PC-3 (cell line): ENCODE data around the gene GPC3. TPM values are rescaled to one million over a fixed set of nuclear protein-coding genes. Genes with fewer than 3 reads are reported as not detected.

Experiments
- ATAC-seq: fragments of 200-7000 bp; cut with Tn5 transposase; 2 replicates; pipeline ENCODE4 v1.9.1; 2020; ENCODE audit warnings: mild to moderate bottlenecking, moderate library complexity
- BruUV-seq: library from RNA; stranded (reverse); fragments of 400-500 nt; replicated peaks from 2 replicates; lab custom pipeline; 2021; lab: Mats Ljungman, UMichigan
- CTCF ChIA-PET: fragments of 300-600 bp; sonication (Branson Sonifier 250); formaldehyde crosslinking; loops from one replicate; lab custom pipeline; 2022; ENCODE audit warnings: antibody characterized with exemption; lab: Charles Lee
- POLR2A ChIA-PET: fragments of 300-600 bp; sonication (Branson Sonifier 250); formaldehyde crosslinking; loops from one replicate; lab custom pipeline; 2022; ENCODE audit warnings: antibody characterized with exemption; ENCODE audit not compliant: unreplicated experiment; lab: Charles Lee
- DNase-seq: peaks from one replicate; pipeline ENCODE4 v3.0.0-alpha.2; 2015
- H2AFZ ChIP-seq: fragments of 300-600 bp; sonication (generic); 2 replicates; pipeline ENCODE4 v1.6.0; 2016; ENCODE audit warnings: antibody characterized with exemption, low read length
- H3F3A ChIP-seq: fragments of 300-600 bp; sonication (generic); one replicate; pipeline ENCODE4 v1.6.0; 2017; ENCODE audit warnings: antibody characterized with exemption, low read length, control low read depth, mild to moderate bottlenecking; ENCODE audit not compliant: unreplicated experiment
- H3K27ac ChIP-seq: fragments of 300-600 bp; sonication (generic); 2 replicates; pipeline ENCODE4 v1.5.1; 2016; ENCODE audit warnings: mild to moderate bottlenecking, low read length
- H3K27me3 ChIP-seq: fragments of 300-600 bp; sonication (generic); 2 replicates; pipeline ENCODE4 v1.6.1; 2016; ENCODE audit warnings: low read length, mixed read lengths
- H3K36me3 ChIP-seq: fragments of 300-600 bp; sonication (generic); 2 replicates; pipeline ENCODE4 v1.6.1; 2016; ENCODE audit warnings: low read depth, mixed run types, low read length, mixed read lengths
- H3K4me1 ChIP-seq: fragments of 300-600 bp; sonication (generic); 2 replicates; pipeline ENCODE4 v1.5.1; 2016; ENCODE audit warnings: low read length; ENCODE audit not compliant: insufficient read depth
- H3K4me2 ChIP-seq: fragments of 300-600 bp; sonication (generic); 2 replicates; pipeline ENCODE4 v1.6.0; 2016; ENCODE audit warnings: low read length
- H3K4me3 ChIP-seq: fragments of 300-600 bp; sonication (generic); 2 replicates; pipeline ENCODE4 v1.5.1; 2016; ENCODE audit warnings: mild to moderate bottlenecking, low read length, mixed read lengths
- H3K79me2 ChIP-seq: fragments of 300-600 bp; sonication (generic); 2 replicates; pipeline ENCODE4 v1.6.1; 2017; ENCODE audit warnings: low read length, mixed read lengths
- H3K9ac ChIP-seq: fragments of 300-600 bp; sonication (generic); 2 replicates; pipeline ENCODE4 v1.6.0; 2016; ENCODE audit warnings: mild to moderate bottlenecking, low read length
- H3K9me2 ChIP-seq: fragments of 300-600 bp; sonication (generic); replicated peaks from 2 replicates; pipeline ENCODE4 v1.6.1; 2016; ENCODE audit warnings: mixed run types, low read length, mixed read lengths
- H3K9me3 ChIP-seq: fragments of 300-600 bp; sonication (generic); 2 replicates; pipeline ENCODE4 v1.6.1; 2016; ENCODE audit warnings: low read length, mixed read lengths
- H4K20me1 ChIP-seq: fragments of 300-600 bp; sonication (generic); 2 replicates; pipeline ENCODE4 v1.6.1; 2016; ENCODE audit warnings: low read length, mixed read lengths
- EZH2 ChIP-seq: fragments of 300-600 bp; sonication (generic); IDR thresholded peaks from one replicate; pipeline ENCODE4 v1.6.1; 2017; ENCODE audit warnings: antibody characterized with exemption, mild to moderate bottlenecking, low read length; ENCODE audit not compliant: unreplicated experiment
- EZH2phosphoT487 ChIP-seq: fragments of 300-600 bp; sonication (generic); IDR thresholded peaks from 2 replicates; pipeline ENCODE4 v1.6.1; 2018; ENCODE audit warnings: mild to moderate bottlenecking, antibody characterized with exemption, low read length, borderline replicate concordance
- intact Hi-C: fragments of 100-400 bp; cut with micrococcal nuclease; formaldehyde crosslinking; loops from 2 replicates; pipeline ENCODE4 v1.9.0; 2023
- total RNA-seq: library from RNA; depleted of rRNA; stranded (reverse); fragments of >200 nt; gene quantifications from 2 replicates; pipeline ENCODE4 v1.2.3, GENCODE V29; 2014
- TF ChIP-seq, protein P1 (sequence below): fragments of 300-600 bp; sonication (generic); conservative IDR thresholded peaks from 2 replicates; pipeline ENCODE4 v1.5.1; 2017; ENCODE audit warnings: antibody characterized with exemption, low read depth, mild to moderate bottlenecking, low read length

GPC3 gene
- total RNA-seq, 1 experiment from 2014 or later, result not detected

DNA sequence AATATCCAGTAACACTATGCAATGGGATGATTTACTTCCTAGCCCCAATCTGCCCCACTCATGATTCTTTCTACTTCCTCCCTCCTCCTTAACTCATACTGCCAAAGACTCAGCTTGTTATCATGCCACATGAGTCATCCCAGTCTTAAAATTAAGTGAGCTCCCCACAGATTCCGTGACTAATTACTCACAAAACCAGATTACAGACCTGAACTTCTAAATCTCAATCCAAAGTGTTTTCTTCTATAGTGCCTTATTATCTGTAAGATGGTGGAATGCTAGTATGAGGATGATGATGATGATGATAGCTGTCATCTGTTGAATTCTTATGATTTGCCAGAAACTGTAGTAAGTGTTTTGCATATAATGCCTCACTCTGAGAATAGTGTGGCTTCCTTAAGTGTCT is 27.7 kb upstream of the GPC3 start:
- intact Hi-C loops, result no loop called here
- no peak overlapping the region for H2AFZ ChIP-seq
- no TSS peak for BruUV-seq
- no peak overlapping the region for H3K4me3 ChIP-seq
- peak; percentile 34 for DNase-seq
- no peaks in the 10 kb centered on the region for H3K9me2 ChIP-seq
- no peaks in the 10 kb centered on the region for H3K79me2 ChIP-seq
- no peaks in the 10 kb centered on the region for H3K9me3 ChIP-seq
- no peaks in the 10 kb centered on the region for H3F3A ChIP-seq
- no peak overlapping the region for H3K27ac ChIP-seq
- H3K36me3 ChIP-seq, result no peaks in the 10 kb centered on the region
- no peaks in the 10 kb centered on the region for H4K20me1 ChIP-seq
- ChIA-PET CTCF (no interaction called here), POLR2A (no interaction called here)
- no peaks in the 10 kb centered on the region for H3K4me1 ChIP-seq
- 0 out of 2 replicates have a peak, but pooled peaks have one; percentile 22 for ATAC-seq
- H3K4me2 ChIP-seq, result no peak overlapping the region
- TF ChIP-seq EZH2phosphoT487, result no peak
- no peaks in the 10 kb centered on the region for H3K27me3 ChIP-seq
- no peak overlapping the region for H3K9ac ChIP-seq

DNA sequence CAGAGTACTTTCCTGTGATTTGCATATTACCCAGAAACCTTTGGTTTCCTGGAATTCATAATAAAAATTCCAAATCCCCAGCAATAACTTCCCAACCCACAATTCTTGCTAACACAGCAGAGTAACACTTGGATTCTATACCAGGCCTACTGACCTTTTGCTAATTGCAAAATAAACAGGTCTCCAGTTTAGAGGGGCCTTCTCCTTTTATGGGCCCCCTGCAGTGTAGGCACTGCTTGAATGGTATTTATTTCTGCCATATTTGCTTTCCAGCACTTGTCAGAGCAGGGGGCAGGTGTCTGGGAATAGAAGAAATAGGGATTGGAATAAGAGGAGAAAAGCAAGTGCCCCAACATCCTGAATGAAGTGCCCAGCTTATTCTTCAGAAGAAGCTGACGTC is 25.3 kb upstream of the GPC3 start:
- H3K4me3 ChIP-seq, result no peak overlapping the region
- no TSS peak for BruUV-seq
- no peaks in the 10 kb centered on the region for H3K9me3 ChIP-seq
- H3K79me2 ChIP-seq, result no peaks in the 10 kb centered on the region
- TF ChIP-seq, protein P1, sequence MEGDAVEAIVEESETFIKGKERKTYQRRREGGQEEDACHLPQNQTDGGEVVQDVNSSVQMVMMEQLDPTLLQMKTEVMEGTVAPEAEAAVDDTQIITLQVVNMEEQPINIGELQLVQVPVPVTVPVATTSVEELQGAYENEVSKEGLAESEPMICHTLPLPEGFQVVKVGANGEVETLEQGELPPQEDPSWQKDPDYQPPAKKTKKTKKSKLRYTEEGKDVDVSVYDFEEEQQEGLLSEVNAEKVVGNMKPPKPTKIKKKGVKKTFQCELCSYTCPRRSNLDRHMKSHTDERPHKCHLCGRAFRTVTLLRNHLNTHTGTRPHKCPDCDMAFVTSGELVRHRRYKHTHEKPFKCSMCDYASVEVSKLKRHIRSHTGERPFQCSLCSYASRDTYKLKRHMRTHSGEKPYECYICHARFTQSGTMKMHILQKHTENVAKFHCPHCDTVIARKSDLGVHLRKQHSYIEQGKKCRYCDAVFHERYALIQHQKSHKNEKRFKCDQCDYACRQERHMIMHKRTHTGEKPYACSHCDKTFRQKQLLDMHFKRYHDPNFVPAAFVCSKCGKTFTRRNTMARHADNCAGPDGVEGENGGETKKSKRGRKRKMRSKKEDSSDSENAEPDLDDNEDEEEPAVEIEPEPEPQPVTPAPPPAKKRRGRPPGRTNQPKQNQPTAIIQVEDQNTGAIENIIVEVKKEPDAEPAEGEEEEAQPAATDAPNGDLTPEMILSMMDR, result no peak
- TF ChIP-seq EZH2phosphoT487, result no peak
- no peak for TF ChIP-seq EZH2
- H3F3A ChIP-seq, result no peaks in the 10 kb centered on the region
- no peaks in the 10 kb centered on the region for H3K27me3 ChIP-seq
- H3K9ac ChIP-seq, result no peak overlapping the region
- no peak for DNase-seq
- ChIA-PET CTCF (no interaction called here), POLR2A (no interaction called here)
- no peaks in the 10 kb centered on the region for H3K4me1 ChIP-seq
- no peak overlapping the region for H3K4me2 ChIP-seq
- no peak for ATAC-seq
- H3K9me2 ChIP-seq, result no peaks in the 10 kb centered on the region
- H2AFZ ChIP-seq, result no peak overlapping the region
- intact Hi-C loops, result no loop called here
- no peaks in the 10 kb centered on the region for H3K36me3 ChIP-seq
- no peaks in the 10 kb centered on the region for H4K20me1 ChIP-seq
- H3K27ac ChIP-seq, result no peak overlapping the region

DNA sequence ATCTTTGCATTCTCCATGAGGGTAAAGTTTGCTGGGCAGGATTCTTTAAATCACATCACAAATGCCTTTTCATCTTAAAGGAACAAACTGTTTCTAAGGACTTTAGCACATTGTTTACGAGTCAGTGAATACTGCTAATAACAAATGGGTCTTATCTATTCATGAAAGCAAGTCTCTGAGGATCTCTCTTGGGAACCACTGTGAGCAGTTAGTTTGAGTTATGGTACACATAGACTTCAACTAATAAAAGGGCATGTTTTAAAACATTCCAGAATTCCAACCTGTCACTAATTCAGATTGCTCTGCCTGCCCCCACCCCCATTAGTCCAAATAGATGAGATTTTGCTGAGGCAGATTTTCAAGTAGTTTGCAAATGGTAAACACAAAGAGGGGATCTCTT is 22.3 kb upstream of the GPC3 start:
- Histone ChIP-seq H3F3A (no peaks in the 10 kb centered on the region), H4K20me1 (no peaks in the 10 kb centered on the region), H3K4me1 (no peaks in the 10 kb centered on the region), H2AFZ (no peak overlapping the region), H3K4me3 (no peak overlapping the region), H3K9ac (no peak overlapping the region), H3K27me3 (no peaks in the 10 kb centered on the region), H3K27ac (no peak overlapping the region), H3K9me3 (no peaks in the 10 kb centered on the region), H3K9me2 (no peaks in the 10 kb centered on the region), H3K79me2 (no peaks in the 10 kb centered on the region), H3K36me3 (no peaks in the 10 kb centered on the region), H3K4me2 (no peak overlapping the region)
- ChIA-PET POLR2A (no interaction called here), CTCF (no interaction called here)
- intact Hi-C loops, result no loop called here
- no peak for TF ChIP-seq EZH2
- no peak for TF ChIP-seq EZH2phosphoT487
- TF ChIP-seq, protein P1, result no peak
- no TSS peak for BruUV-seq
- ATAC-seq (no peak), DNase-seq (no peak)
